HepG2 (cell line): ENCODE measurements around the gene H6PD. TPM values are rescaled to one million over a fixed set of nuclear protein-coding genes. Genes with fewer than 3 reads are reported as not detected.

Experiments
- CAMTA2 ChIP-seq: sonication (generic); formaldehyde crosslinking; IDR thresholded peaks from 2 replicates; pipeline ENCODE4 v1.4.0; 2020; ENCODE audit warnings: mild to moderate bottlenecking, missing genetic modification reagents, borderline replicate concordance
- CCDC6 ChIP-seq: sonication (generic); formaldehyde crosslinking; IDR thresholded peaks from 2 replicates; pipeline ENCODE4 v1.8.1; 2022; ENCODE audit warnings: mild to moderate bottlenecking, missing genetic modification reagents, moderate library complexity
- GATAD1 ChIP-seq: IDR thresholded peaks from 2 replicates; pipeline ENCODE4 v1.6.1; 2016; ENCODE audit warnings: missing genetic modification reagents, missing compliant biosample characterization
- MED1 ChIP-seq: sonication (generic); formaldehyde crosslinking; IDR thresholded peaks from 2 replicates; pipeline ENCODE4 v1.4.0; 2020; ENCODE audit warnings: missing genetic modification reagents
- NCOA5 ChIP-seq: sonication (generic); formaldehyde crosslinking; IDR thresholded peaks from 2 replicates; pipeline ENCODE4 v1.4.0; 2020; ENCODE audit warnings: missing genetic modification reagents
- NPAS2 ChIP-seq: sonication (generic); formaldehyde crosslinking; IDR thresholded peaks from 2 replicates; pipeline ENCODE4 v1.8.0; 2022; ENCODE audit warnings: mild to moderate bottlenecking, missing genetic modification reagents, borderline replicate concordance
- PLRG1 ChIP-seq: fragments of 450-650 bp; conservative IDR thresholded peaks from 2 replicates; pipeline ENCODE4 v1.6.1; 2016
- SNAI1 ChIP-seq: sonication (generic); formaldehyde crosslinking; IDR thresholded peaks from 2 replicates; pipeline ENCODE4 v1.5.0; 2020; ENCODE audit warnings: mild to moderate bottlenecking, missing genetic modification reagents, borderline replicate concordance
- SOX6 ChIP-seq, 2 experiments: fragments of 450-650 bp in 1 of 2; sonication (generic) in 1 of 2; formaldehyde crosslinking in 1 of 2; IDR thresholded peaks; 2 replicates each; pipeline versions ENCODE4 v1.4.0 to v1.6.1; 2017 to 2020; ENCODE audit warnings: antibody characterized with exemption in 1 of 2, mild to moderate bottlenecking in 1 of 2, missing genetic modification reagents in 1 of 2
- TGIF2 ChIP-seq: IDR thresholded peaks from 2 replicates; pipeline ENCODE4 v1.6.1; 2016; ENCODE audit warnings: control low read depth, missing compliant biosample characterization
- TSC22D2 ChIP-seq: sonication (generic); formaldehyde crosslinking; IDR thresholded peaks from 2 replicates; pipeline ENCODE4 v1.5.1; 2020; ENCODE audit warnings: missing genetic modification reagents, mild to moderate bottlenecking, borderline replicate concordance
- ZFP82 ChIP-seq: sonication (generic); formaldehyde crosslinking; IDR thresholded peaks from 2 replicates; pipeline ENCODE4 v1.5.1; 2020; ENCODE audit warnings: mild to moderate bottlenecking, missing genetic modification reagents, borderline replicate concordance
- ZNF510 ChIP-seq: sonication (generic); formaldehyde crosslinking; IDR thresholded peaks from 2 replicates; pipeline ENCODE4 v1.4.0; 2020; ENCODE audit warnings: low read depth, mild to moderate bottlenecking, missing genetic modification reagents
- ZNF607 ChIP-seq: sonication (generic); formaldehyde crosslinking; IDR thresholded peaks from 2 replicates; pipeline ENCODE4 v1.5.1; 2020; ENCODE audit warnings: missing genetic modification reagents, mild to moderate bottlenecking, borderline replicate concordance
- ZSCAN12 ChIP-seq: sonication (generic); formaldehyde crosslinking; IDR thresholded peaks from 2 replicates; pipeline ENCODE4 v1.9.0; 2021; ENCODE audit warnings: mild to moderate bottlenecking, missing genetic modification reagents
- polyA plus RNA-seq, 8 experiments: library from polyadenylated mRNA; depleted of rRNA in 3 of 8; stranded (reverse) in 7 of 8; unstranded in 1 of 8; fragments of >200 nt; fragmentation: Illumina TruSeq in 4 of 8; extraction: Trizol in 4 of 8; gene quantifications; 2 replicates each; pipeline versions ENCODE4 v1.2.1 to v1.2.3, GENCODE V29; 2011 to 2016; ENCODE audit warnings: low read depth in 4 of 8, missing spikeins in 1 of 8, mixed read lengths in 1 of 8; ENCODE audit not compliant: insufficient read depth in 1 of 8
- total RNA-seq, 5 experiments: library from RNA; depleted of rRNA; stranded (reverse); fragments of >200 nt; fragmentation: Illumina TruSeq; extraction: Trizol; gene quantifications; 2 replicates each; pipeline ENCODE4 v1.2.3, GENCODE V29; 2016; ENCODE audit warnings: low read depth in 1 of 5
- TF ChIP-seq, protein P1 (sequence below): sonication (generic); formaldehyde crosslinking; IDR thresholded peaks from 2 replicates; pipeline ENCODE4 v1.4.0; 2020; ENCODE audit warnings: missing genetic modification reagents
- TF ChIP-seq, protein P2 (sequence below): sonication (generic); formaldehyde crosslinking; IDR thresholded peaks from one replicate; pipeline ENCODE4 v1.5.1; 2020; ENCODE audit warnings: mild to moderate bottlenecking, missing genetic modification reagents; ENCODE audit errors: not compliant biosample characterization
- TF ChIP-seq, protein P3 (sequence below): sonication (generic); formaldehyde crosslinking; IDR thresholded peaks from 2 replicates; pipeline ENCODE4 v1.5.0; 2020; ENCODE audit warnings: mild to moderate bottlenecking, low read depth, missing genetic modification reagents, borderline replicate concordance

Gene H6PD
- total and polyA plus RNA-seq, 2 of the 13 experiments (the other 11 are each of a cell fraction or from before 2014, with no cell fraction given), result 9.3 to 14.1 TPM

DNA sequence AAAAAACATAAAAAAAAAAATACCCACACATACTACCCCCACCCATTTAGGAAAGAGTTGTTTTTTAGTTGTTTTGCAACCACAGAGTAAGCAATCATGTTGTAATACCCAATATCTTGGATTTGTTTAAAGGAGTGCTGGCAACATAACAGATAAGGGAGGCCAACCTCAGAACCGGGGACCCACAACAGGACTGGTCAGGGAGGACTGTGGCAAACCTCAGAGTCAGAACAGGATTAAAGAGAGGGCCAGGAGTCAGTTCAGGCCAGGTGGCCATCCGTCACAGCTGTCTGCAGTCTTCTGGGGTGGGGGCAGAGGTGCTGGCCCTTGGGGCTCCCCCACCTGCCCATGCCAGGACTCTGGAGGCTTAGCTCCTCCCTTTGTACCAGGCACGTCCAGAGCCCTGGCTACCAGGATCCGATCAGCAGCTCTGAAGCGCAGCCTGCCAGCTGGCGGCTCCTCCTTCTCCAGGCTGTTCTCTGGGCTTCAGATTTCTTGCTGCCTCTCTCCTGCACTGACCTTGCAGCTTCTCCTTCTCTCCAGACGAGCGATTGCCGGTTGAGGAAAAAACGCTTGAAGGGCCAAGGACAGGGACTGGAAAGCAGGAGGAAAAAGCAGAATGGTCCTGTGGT is 7.9 kb downstream of the H6PD start (continued):
- TF ChIP-seq, protein P1, sequence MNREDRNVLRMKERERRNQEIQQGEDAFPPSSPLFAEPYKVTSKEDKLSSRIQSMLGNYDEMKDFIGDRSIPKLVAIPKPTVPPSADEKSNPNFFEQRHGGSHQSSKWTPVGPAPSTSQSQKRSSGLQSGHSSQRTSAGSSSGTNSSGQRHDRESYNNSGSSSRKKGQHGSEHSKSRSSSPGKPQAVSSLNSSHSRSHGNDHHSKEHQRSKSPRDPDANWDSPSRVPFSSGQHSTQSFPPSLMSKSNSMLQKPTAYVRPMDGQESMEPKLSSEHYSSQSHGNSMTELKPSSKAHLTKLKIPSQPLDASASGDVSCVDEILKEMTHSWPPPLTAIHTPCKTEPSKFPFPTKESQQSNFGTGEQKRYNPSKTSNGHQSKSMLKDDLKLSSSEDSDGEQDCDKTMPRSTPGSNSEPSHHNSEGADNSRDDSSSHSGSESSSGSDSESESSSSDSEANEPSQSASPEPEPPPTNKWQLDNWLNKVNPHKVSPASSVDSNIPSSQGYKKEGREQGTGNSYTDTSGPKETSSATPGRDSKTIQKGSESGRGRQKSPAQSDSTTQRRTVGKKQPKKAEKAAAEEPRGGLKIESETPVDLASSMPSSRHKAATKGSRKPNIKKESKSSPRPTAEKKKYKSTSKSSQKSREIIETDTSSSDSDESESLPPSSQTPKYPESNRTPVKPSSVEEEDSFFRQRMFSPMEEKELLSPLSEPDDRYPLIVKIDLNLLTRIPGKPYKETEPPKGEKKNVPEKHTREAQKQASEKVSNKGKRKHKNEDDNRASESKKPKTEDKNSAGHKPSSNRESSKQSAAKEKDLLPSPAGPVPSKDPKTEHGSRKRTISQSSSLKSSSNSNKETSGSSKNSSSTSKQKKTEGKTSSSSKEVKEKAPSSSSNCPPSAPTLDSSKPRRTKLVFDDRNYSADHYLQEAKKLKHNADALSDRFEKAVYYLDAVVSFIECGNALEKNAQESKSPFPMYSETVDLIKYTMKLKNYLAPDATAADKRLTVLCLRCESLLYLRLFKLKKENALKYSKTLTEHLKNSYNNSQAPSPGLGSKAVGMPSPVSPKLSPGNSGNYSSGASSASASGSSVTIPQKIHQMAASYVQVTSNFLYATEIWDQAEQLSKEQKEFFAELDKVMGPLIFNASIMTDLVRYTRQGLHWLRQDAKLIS (CRISPR knock-in tag), result no peak
- TF ChIP-seq, protein P2, sequence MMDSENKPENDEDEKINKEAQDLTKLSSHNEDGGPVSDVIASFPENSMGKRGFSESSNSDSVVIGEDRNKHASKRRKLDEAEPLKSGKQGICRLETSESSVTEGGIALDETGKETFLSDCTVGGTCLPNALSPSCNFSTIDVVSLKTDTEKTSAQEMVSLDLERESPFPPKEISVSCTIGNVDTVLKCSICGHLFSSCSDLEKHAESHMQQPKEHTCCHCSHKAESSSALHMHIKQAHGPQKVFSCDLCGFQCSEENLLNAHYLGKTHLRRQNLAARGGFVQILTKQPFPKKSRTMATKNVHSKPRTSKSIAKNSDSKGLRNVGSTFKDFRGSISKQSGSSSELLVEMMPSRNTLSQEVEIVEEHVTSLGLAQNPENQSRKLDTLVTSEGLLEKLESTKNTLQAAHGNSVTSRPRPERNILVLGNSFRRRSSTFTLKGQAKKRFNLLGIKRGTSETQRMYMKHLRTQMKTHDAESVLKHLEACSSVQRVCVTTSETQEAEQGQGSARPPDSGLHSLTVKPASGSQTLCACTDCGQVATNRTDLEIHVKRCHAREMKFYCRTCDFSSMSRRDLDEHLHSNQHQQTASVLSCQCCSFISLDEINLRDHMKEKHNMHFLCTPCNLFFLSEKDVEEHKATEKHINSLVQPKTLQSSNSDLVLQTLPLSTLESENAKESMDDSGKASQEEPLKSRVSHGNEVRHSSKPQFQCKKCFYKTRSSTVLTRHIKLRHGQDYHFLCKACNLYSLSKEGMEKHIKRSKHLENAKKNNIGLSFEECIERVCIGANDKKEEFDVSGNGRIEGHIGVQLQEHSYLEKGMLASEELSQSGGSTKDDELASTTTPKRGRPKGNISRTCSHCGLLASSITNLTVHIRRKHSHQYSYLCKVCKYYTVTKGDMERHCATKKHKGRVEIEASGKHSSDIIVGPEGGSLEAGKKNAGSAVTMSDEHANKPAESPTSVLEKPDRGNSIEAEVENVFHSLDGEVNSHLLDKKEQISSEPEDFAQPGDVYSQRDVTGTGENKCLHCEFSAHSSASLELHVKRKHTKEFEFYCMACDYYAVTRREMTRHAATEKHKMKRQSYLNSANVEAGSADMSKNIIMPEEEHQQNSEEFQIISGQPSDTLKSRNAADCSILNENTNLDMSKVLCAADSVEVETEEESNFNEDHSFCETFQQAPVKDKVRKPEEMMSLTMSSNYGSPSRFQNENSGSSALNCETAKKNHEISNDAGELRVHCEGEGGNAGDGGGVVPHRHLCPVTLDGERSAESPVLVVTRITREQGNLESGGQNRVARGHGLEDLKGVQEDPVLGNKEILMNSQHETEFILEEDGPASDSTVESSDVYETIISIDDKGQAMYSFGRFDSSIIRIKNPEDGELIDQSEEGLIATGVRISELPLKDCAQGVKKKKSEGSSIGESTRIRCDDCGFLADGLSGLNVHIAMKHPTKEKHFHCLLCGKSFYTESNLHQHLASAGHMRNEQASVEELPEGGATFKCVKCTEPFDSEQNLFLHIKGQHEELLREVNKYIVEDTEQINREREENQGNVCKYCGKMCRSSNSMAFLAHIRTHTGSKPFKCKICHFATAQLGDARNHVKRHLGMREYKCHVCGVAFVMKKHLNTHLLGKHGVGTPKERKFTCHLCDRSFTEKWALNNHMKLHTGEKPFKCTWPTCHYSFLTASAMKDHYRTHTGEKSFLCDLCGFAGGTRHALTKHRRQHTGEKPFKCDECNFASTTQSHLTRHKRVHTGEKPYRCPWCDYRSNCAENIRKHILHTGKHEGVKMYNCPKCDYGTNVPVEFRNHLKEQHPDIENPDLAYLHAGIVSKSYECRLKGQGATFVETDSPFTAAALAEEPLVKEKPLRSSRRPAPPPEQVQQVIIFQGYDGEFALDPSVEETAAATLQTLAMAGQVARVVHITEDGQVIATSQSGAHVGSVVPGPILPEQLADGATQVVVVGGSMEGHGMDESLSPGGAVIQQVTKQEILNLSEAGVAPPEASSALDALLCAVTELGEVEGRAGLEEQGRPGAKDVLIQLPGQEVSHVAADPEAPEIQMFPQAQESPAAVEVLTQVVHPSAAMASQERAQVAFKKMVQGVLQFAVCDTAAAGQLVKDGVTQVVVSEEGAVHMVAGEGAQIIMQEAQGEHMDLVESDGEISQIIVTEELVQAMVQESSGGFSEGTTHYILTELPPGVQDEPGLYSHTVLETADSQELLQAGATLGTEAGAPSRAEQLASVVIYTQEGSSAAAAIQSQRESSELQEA (CRISPR knock-in tag), result no peak
- TF ChIP-seq TSC22D2 (CRISPR knock-in tag) (no peak), NCOA5 (CRISPR knock-in tag) (no peak), CCDC6 (CRISPR knock-in tag) (no peak), PLRG1 (no peak), ZSCAN12 (CRISPR knock-in tag) (no peak), CAMTA2 (CRISPR knock-in tag) (no peak), GATAD1 (CRISPR knock-in tag) (no peak), SNAI1 (CRISPR knock-in tag) (no peak), ZNF510 (CRISPR knock-in tag) (no peak), MED1 (CRISPR knock-in tag) (peak; percentile 68), TGIF2 (CRISPR knock-in tag) (no peak), SOX6 (IDR thresholded peaks at IDR 0.05) (no peak), SOX6 (CRISPR knock-in tag; IDR thresholded peaks at IDR 0.05) (peak; percentile 69; the same call in 1 of the 2 replicates), ZNF607 (no peak), NPAS2 (CRISPR knock-in tag) (no peak), ZFP82 (CRISPR knock-in tag) (no peak)
- TF ChIP-seq, protein P3, sequence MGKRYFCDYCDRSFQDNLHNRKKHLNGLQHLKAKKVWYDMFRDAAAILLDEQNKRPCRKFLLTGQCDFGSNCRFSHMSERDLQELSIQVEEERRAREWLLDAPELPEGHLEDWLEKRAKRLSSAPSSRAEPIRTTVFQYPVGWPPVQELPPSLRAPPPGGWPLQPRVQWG (CRISPR knock-in tag), result no peak
